ENCODE results near the gene CAMKK2.

CAMKK2 gene

GRCh38 chr12:121226399-121226798 lies 70.1 kb downstream of the CAMKK2 start:
- peaks cover 12 to 24% of the 10 kb centered on the region in 2 donors for H3K4me1 Mint-ChIP-seq
- no peaks in the 10 kb centered on the region for H3K27me3 Mint-ChIP-seq
- H3K27ac Mint-ChIP-seq = no peak overlapping the region
- DNase-seq (no peak), ATAC-seq (replicated peaks) (no peak)
- peaks cover 21 to 34% of the 10 kb centered on the region in 2 donors for H3K36me3 Mint-ChIP-seq
- no peaks in the 10 kb centered on the region for H3K9me3 Mint-ChIP-seq
- no peak overlapping the region for H3K4me3 Mint-ChIP-seq

GRCh38 chr12:121224591-121224990 lies 71.9 kb downstream of the CAMKK2 start:
- peak overlapping the region; percentile 57 for H3K27ac Mint-ChIP-seq
- H3K36me3 Mint-ChIP-seq = peaks cover 23 to 35% of the 10 kb centered on the region in 2 donors
- no peaks in the 10 kb centered on the region for H3K9me3 Mint-ChIP-seq
- H3K27me3 Mint-ChIP-seq = no peaks in the 10 kb centered on the region
- DNase-seq (no peak), ATAC-seq (replicated peaks) (no peak)
- no peak overlapping the region for H3K4me3 Mint-ChIP-seq
- peaks cover 10 to 17% of the 10 kb centered on the region in 2 donors for H3K4me1 Mint-ChIP-seq

- DNase-seq (no peak), ATAC-seq (replicated peaks) (peak; percentile 45 to 63)
- H3K9me3 Mint-ChIP-seq = peaks cover 0 to 2% of the 10 kb centered on the region in 2 donors
- H3K4me3 Mint-ChIP-seq = no peak overlapping the region
- no peak overlapping the region for H3K27ac Mint-ChIP-seq
- H3K36me3 Mint-ChIP-seq = peaks cover 25 to 39% of the 10 kb centered on the region in 2 donors
- H3K27me3 Mint-ChIP-seq = no peaks in the 10 kb centered on the region
- H3K4me1 Mint-ChIP-seq = peaks cover 10 to 17% of the 10 kb centered on the region in 2 donors
Observed at GRCh38 chr12:121223292-121224285, 72.9 kb downstream of the CAMKK2 start.

- no peak overlapping the region for H3K27ac Mint-ChIP-seq
Observed at GRCh38 chr12:121222847-121223246, 73.7 kb downstream of the CAMKK2 start.

GRCh38 chr12:121219353-121219986 lies 77.0 kb downstream of the CAMKK2 start:
- peaks cover 12 to 23% of the 10 kb centered on the region in 2 donors for H3K4me1 Mint-ChIP-seq
- ATAC-seq (replicated peaks) = no peak
- H3K9me3 Mint-ChIP-seq = peaks cover 0 to 2% of the 10 kb centered on the region in 2 donors
- DNase-seq = no peak
- no peak overlapping the region for H3K4me3 Mint-ChIP-seq
- peaks cover 28 to 45% of the 10 kb centered on the region in 2 donors for H3K36me3 Mint-ChIP-seq
- no peaks in the 10 kb centered on the region for H3K27me3 Mint-ChIP-seq
- H3K27ac Mint-ChIP-seq = peak overlapping the region; percentile 2

More at GRCh38 chr12:121222847-121223246, 73.7 kb downstream of the CAMKK2 start:
- Mint-ChIP-seq H3K4me3 (no peak overlapping the region), H3K27me3 (no peaks in the 10 kb centered on the region), H3K9me3 (peaks cover 0 to 2% of the 10 kb centered on the region in 2 donors), H3K36me3 (peaks cover 28 to 42% of the 10 kb centered on the region in 2 donors), H3K4me1 (peaks cover 10 to 17% of the 10 kb centered on the region in 2 donors)
- ATAC-seq (replicated peaks) (peak; percentile 70 to 77), DNase-seq (no peak)

GRCh38 chr12:121218588-121219352 lies 77.7 kb downstream of the CAMKK2 start:
- ATAC-seq (replicated peaks) (no peak), DNase-seq (no peak)
- Mint-ChIP-seq H3K36me3 (peaks cover 28 to 46% of the 10 kb centered on the region in 2 donors), H3K4me1 (peaks cover 16 to 25% of the 10 kb centered on the region in 2 donors), H3K27ac (no peak overlapping the region), H3K4me3 (no peak overlapping the region), H3K9me3 (peaks cover 0 to 2% of the 10 kb centered on the region in 2 donors), H3K27me3 (no peaks in the 10 kb centered on the region)

GRCh38 chr12:121217761-121218160 lies 78.7 kb downstream of the CAMKK2 start:
- ATAC-seq (replicated peaks) (no peak), DNase-seq (no peak)
- Mint-ChIP-seq H3K4me1 (peaks cover 11 to 15% of the 10 kb centered on the region in 2 donors), H3K4me3 (no peak overlapping the region), H3K27ac (no peak overlapping the region), H3K27me3 (no peaks in the 10 kb centered on the region), H3K9me3 (peaks cover 0 to 2% of the 10 kb centered on the region in 2 donors), H3K36me3 (peaks cover 27 to 39% of the 10 kb centered on the region in 2 donors)

GRCh38 chr12:121217063-121217462 lies 79.4 kb downstream of the CAMKK2 start:
- Mint-ChIP-seq H3K27ac (no peak overlapping the region), H3K4me3 (no peak overlapping the region), H3K9me3 (peaks cover 0 to 2% of the 10 kb centered on the region in 2 donors), H3K36me3 (peaks cover 23 to 34% of the 10 kb centered on the region in 2 donors), H3K27me3 (no peaks in the 10 kb centered on the region), H3K4me1 (peaks cover 9 to 11% of the 10 kb centered on the region in 2 donors)
- ATAC-seq (replicated peaks) = no peak
- DNase-seq = no peak

- DNase-seq (no peak), ATAC-seq (replicated peaks) (no peak)
- peaks cover 10 to 15% of the 10 kb centered on the region in 2 donors for H3K4me1 Mint-ChIP-seq
- peaks cover 0 to 2% of the 10 kb centered on the region in 2 donors for H3K9me3 Mint-ChIP-seq
- H3K36me3 Mint-ChIP-seq = peaks cover 18 to 28% of the 10 kb centered on the region in 2 donors
- no peak overlapping the region for H3K27ac Mint-ChIP-seq
- no peak overlapping the region for H3K4me3 Mint-ChIP-seq
- no peaks in the 10 kb centered on the region for H3K27me3 Mint-ChIP-seq
Observed at GRCh38 chr12:121216102-121216501, 80.4 kb downstream of the CAMKK2 start.

GRCh38 chr12:121214855-121215745 lies 81.4 kb downstream of the CAMKK2 start:
- Mint-ChIP-seq H3K4me3 (no peak overlapping the region), H3K27me3 (no peaks in the 10 kb centered on the region), H3K27ac (peak overlapping the region; percentile 67), H3K36me3 (peaks cover 14 to 24% of the 10 kb centered on the region in 2 donors), H3K4me1 (peaks cover 13 to 23% of the 10 kb centered on the region in 2 donors), H3K9me3 (peaks cover 0 to 2% of the 10 kb centered on the region in 2 donors)
- ATAC-seq (replicated peaks) (no peak), DNase-seq (no peak)

- ATAC-seq (replicated peaks) (no peak), DNase-seq (no peak)
- peaks cover 11 to 23% of the 10 kb centered on the region in 2 donors for H3K36me3 Mint-ChIP-seq
- peaks cover 16 to 27% of the 10 kb centered on the region in 2 donors for H3K4me1 Mint-ChIP-seq
- peak overlapping the region in 1 of 2 donors; percentile 1 for H3K4me3 Mint-ChIP-seq
- no peaks in the 10 kb centered on the region for H3K27me3 Mint-ChIP-seq
- H3K9me3 Mint-ChIP-seq = peaks cover 0 to 2% of the 10 kb centered on the region in 2 donors
- peak overlapping the region; percentile 67 for H3K27ac Mint-ChIP-seq
Observed at GRCh38 chr12:121214166-121214777, 82.2 kb downstream of the CAMKK2 start.

- H3K27me3 Mint-ChIP-seq = no peaks in the 10 kb centered on the region
- DNase-seq = no peak
- no peak overlapping the region for H3K27ac Mint-ChIP-seq
- no peak for ATAC-seq (replicated peaks)
- H3K4me3 Mint-ChIP-seq = no peak overlapping the region
- H3K9me3 Mint-ChIP-seq = no peaks in the 10 kb centered on the region
- H3K36me3 Mint-ChIP-seq = peaks cover 3 to 11% of the 10 kb centered on the region in 2 donors
- H3K4me1 Mint-ChIP-seq = peaks cover 17 to 28% of the 10 kb centered on the region in 2 donors
Observed at GRCh38 chr12:121212875-121213274, 83.6 kb downstream of the CAMKK2 start.
